ENCODE measurements around the gene IRF9.

Gene IRF9

GRCh38 chr14:24178399-24179178 lies 17.5 kb downstream of the IRF9 start:
- DNase-seq: no peak

- no peak for DNase-seq
Observed at GRCh38 chr14:24179294-24179960, 18.4 kb downstream of the IRF9 start.

DNA sequence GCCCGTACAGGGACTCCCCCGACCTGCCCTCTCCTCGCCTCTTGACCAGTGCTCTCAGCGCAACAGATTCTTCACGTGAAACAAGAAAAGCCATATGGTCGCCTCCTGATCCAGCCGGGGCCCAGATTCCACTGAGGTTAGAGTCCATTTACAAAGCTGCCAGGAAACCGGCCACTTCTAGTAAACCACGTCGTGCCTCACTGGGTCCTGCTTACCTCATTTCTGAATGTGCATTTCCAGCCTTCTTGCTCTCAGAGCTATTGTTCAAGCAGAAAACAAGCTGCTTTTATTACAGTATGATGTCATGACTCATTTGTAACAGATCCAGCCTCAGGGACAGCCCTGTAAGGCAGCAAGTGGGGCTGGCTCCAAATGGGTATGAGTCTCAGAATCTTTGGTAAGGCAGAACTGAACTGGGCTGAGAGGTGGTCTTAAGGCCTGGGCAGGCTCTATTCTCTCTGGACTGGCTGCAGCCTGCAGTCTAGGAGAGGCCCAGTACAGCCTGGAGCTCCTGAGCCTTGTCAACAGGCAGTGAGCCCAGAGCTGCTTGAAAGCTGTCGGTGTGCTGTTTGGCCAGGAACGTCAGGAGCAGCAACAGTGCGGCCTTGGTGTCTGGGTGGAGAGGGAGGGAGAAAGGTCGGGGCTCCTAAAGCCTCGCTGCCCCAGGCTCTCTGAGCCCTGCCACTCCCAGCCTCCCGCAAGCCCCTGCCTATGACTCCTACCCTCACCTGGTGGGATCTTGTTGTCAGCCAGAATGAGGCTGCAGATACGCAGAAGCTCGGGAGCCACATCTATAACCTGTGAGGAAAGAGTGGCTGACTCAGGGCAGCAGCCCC lies 19.1 kb downstream of the IRF9 start:
- DNase-seq: no peak

GRCh38 chr14:24181371-24182077 lies 20.5 kb downstream of the IRF9 start:
- DNase-seq: no peak

- no peak for DNase-seq
Observed at GRCh38 chr14:24182110-24182882, 21.2 kb downstream of the IRF9 start.

DNA sequence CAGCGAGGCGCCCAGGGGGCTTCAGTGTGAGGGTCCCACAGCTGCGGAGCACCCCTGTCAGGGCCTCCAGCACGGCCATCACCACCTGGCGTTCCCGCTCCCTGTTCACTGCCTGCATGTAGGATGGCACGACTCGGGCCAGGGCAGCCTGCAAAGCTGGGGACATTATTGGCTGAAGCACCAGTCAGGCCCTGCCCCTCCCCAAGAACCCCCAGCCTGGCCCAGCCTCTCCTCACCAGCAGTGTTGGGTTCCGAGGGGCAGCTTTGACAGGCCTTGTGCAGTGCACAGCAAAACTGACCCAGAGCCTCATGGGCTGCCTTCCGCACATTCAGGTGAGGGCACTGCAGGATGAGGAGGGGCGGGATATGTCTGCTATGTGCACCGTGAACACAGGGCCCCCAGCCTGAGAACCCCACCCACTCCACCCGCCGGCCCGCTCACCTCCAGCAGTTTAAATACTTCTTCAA lies 22.0 kb downstream of the IRF9 start:
- no peak for DNase-seq

- no peak for DNase-seq
Observed at GRCh38 chr14:24184104-24184970, 23.3 kb downstream of the IRF9 start.

GRCh38 chr14:24185026-24185425 lies 24.0 kb downstream of the IRF9 start:
- no peak for DNase-seq

- DNase-seq: no peak
Observed at GRCh38 chr14:24185741-24186140, 24.7 kb downstream of the IRF9 start.

DNA sequence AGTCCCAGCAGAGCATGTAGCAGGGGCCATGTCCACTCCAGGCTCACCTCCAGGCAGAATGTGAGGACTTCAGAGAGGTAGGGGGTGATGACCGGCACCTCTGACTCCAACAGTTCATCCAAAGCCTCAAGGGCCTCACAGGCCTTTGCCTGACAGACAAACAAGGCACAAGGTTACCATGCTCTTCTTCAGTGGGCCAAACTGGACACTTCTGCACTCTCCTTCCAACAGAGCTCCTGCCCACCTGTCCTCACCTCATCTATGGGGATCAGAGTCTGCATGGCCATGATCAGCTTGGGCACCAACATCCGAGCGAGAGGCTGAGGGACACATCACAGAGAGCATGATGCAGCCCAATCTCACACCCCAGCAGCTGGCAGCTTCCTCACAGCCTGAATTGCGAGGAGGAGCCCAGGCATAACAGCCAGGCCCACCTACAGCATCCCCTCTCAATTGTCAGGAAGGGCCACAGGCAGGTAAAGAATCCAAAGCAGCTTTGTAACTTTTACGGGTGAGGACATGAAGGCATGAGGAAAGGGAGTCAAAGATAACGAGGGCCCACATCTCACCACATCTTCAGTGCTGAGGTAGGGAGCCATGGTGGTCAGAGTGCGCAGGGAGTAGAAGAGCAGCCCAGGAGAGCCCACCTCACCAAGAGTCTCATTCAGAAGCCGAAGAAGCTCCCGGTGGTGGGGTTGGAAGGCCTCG lies 25.9 kb downstream of the IRF9 start:
- no peak for DNase-seq

- no peak for DNase-seq
Observed at GRCh38 chr14:24187539-24187915, 26.5 kb downstream of the IRF9 start.

DNA sequence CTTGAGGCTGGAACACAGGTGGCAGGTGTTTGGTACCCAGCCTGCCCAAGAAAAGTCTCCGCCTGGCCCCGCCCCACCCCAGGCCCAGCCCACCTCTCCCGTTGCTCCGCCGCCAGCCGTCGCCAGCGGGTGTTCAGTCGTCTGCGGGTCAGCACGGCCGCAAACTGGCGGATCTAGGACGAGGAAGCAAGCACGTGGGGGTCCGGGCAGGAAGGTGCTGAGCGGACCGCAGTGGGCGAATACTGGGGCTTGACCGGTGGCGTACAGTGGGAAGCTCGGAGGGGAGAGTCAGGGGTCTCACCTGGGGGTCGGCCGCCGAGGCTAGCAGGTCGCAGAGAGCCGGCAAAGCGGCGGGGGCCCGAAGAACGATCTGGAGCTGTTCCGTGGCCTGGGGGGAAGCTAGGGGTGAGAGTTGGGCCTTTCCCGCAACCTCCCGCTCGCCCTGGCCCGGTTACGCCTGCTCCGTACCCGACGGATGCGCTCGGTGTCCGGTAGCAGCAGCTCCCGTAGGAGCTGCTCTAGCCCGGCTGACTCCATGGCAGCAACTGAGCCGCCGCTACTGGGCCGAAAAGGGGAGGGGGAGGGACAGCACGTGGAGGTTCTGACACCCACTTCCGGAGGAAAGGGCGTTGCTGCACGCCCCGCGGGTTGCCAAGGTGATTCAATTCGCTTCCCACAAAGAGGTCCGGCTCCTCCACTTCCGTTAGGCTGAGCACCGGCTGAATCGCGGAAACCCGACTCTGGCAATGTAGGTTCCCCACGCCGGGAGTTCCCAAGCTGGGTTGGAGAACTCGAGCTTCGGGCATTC lies 27.4 kb downstream of the IRF9 start, which contains the start of gene IPO4:
Gene IPO4 (minus strand): TSS at position 566 of the 808 bp plus-strand sequence. CDS start 29 bp downstream, at position 537.
- peak; percentile 96 for DNase-seq

DNA sequence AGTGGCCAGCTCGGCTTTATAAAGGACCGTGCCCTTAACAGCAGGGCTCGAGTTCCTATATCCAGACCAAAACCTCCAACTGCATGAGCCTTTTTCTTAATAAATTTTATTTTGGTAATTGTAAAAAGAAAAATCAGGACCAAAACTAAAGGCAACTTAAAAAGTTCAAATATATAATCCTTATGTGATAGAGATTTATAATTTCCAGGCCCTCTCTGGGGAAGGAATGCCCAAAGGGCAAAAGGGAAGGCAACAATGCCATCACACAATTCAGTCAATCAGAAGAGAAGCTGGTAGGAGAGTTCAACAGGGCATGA lies 28.0 kb downstream of the IRF9 start:
- no peak for DNase-seq

- no peak for DNase-seq
Observed at GRCh38 chr14:24189460-24189859, 28.4 kb downstream of the IRF9 start.

DNA sequence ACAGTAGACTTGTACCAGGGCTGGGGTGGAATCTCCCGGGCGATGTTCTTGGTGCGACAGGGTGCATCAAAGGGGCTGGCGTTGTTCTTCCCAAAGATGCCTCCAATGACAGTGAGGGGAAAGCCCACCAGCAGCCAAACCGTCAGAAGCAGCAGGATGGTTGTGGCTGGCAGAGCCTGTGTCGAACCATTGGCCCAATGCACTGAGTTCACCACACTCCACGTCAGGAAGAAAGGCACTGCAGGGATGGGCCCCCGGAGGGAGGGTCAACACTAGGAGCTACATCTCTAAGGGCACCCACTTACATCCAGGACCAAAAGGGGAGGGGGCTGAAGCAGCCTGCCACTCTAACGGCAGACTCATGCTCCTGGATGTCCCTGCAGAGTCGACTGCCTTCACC lies 29.4 kb downstream of the IRF9 start:
- no peak for DNase-seq

- DNase-seq: no peak
Observed at GRCh38 chr14:24192933-24193332, 31.9 kb downstream of the IRF9 start.

GRCh38 chr14:24194186-24194872 lies 33.3 kb downstream of the IRF9 start:
- no peak for DNase-seq

DNA sequence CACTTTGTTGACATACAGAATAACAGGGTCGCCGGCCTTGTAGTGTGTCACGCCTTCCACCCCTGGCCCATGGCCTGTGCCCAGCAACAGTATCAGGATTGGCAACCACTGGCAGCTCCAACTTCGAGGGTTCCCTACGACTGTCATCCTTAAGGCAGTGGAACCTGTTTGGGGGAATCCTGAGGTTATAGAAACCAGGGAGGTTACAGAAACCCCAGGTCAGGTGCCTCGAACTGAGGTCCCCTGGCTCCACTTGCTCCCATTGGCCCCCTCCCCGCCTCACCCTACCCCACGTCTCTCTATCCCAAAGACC lies 33.8 kb downstream of the IRF9 start:
- no peak for DNase-seq
